CD8-positive, alpha-beta memory T cell (primary cell): ENCODE measurements around the gene BCL6B. TPM values are rescaled to one million over a fixed set of nuclear protein-coding genes. Genes with fewer than 3 reads are reported as not detected.

Experiments
- CTCF ChIA-PET: fragments of 350-600 bp; sonication (Branson Sonifier 250); formaldehyde crosslinking; loops from one replicate; lab custom pipeline; 2021; ENCODE audit warnings: antibody characterized with exemption; lab: Charles Lee
- POLR2A ChIA-PET: fragments of 350-600 bp; sonication (Branson Sonifier 250); formaldehyde crosslinking; loops from one replicate; lab custom pipeline; 2021; ENCODE audit warnings: antibody characterized with exemption; lab: Charles Lee
- DNase-seq, 5 donors: peaks; one replicate each; pipeline versions ENCODE4 v3.0.0 to v3.0.0-alpha.2; 2020 to 2022; ENCODE audit warnings: mixed read lengths in 1 of 5
- H3K27ac ChIP-seq: one replicate; pipeline ENCODE4 v1.7.0; 2013; ENCODE audit warnings: low read depth, mild to moderate bottlenecking, low read length, moderate library complexity
- H3K27me3 ChIP-seq: 2 replicates; pipeline ENCODE4 v1.7.0; 2013; ENCODE audit warnings: low read length, mild to moderate bottlenecking; ENCODE audit not compliant: insufficient read depth, poor library complexity, severe bottlenecking
- H3K36me3 ChIP-seq: 2 replicates; pipeline ENCODE4 v1.7.0; 2013; ENCODE audit warnings: mild to moderate bottlenecking, low read length, moderate library complexity; ENCODE audit not compliant: insufficient read depth
- H3K4me1 ChIP-seq: 2 replicates; pipeline ENCODE4 v1.7.0; 2013; ENCODE audit warnings: mild to moderate bottlenecking, low read length, moderate library complexity; ENCODE audit not compliant: insufficient read depth
- H3K4me3 ChIP-seq: 2 replicates; pipeline ENCODE4 v1.7.0; 2013; ENCODE audit warnings: mild to moderate bottlenecking, low read length
- H3K9me3 ChIP-seq: 2 replicates; pipeline ENCODE4 v1.7.0; 2013; ENCODE audit warnings: mild to moderate bottlenecking, low read length
- H3K27ac Mint-ChIP-seq, 8 donors: one replicate each; pipeline ENCODE4 v1.8.0; 2020 to 2021; ENCODE audit warnings: mixed read lengths in 8 of 8, mild to moderate bottlenecking in 6 of 8, inconsistent platforms in 3 of 8, moderate library complexity in 3 of 8
- H3K27me3 Mint-ChIP-seq, 2 donors: one replicate each; pipeline ENCODE4 v1.8.0; 2020 to 2021; ENCODE audit warnings: mixed read lengths in 2 of 2, mild to moderate bottlenecking in 1 of 2, moderate library complexity in 1 of 2
- H3K36me3 Mint-ChIP-seq, 3 donors: one replicate each; pipeline ENCODE4 v1.8.0; 2020 to 2021; ENCODE audit warnings: mixed read lengths in 3 of 3, inconsistent platforms in 1 of 3, mild to moderate bottlenecking in 1 of 3
- H3K4me1 Mint-ChIP-seq, 3 donors: one replicate each; pipeline ENCODE4 v1.8.0; 2020 to 2021; ENCODE audit warnings: mixed read lengths in 3 of 3, inconsistent platforms in 1 of 3, mild to moderate bottlenecking in 1 of 3
- H3K4me3 Mint-ChIP-seq, 7 donors: one replicate each; pipeline ENCODE4 v1.8.0; 2020 to 2021; ENCODE audit warnings: mixed read lengths in 7 of 7, mild to moderate bottlenecking in 6 of 7, moderate library complexity in 4 of 7, inconsistent platforms in 2 of 7
- H3K9me3 Mint-ChIP-seq, 5 donors: one replicate each; pipeline ENCODE4 v1.8.0; 2020 to 2022; ENCODE audit warnings: mixed read lengths in 5 of 5, mild to moderate bottlenecking in 3 of 5, moderate library complexity in 2 of 5, inconsistent platforms in 1 of 5
- polyA plus RNA-seq: library from polyadenylated mRNA; unstranded; fragments of 300-500 nt; fragmentation: Illumina TruSeq; gene quantifications from one replicate; pipeline ENCODE4 v1.2.3, GENCODE V29; 2021
- total RNA-seq, 2 experiments: library from RNA; stranded (reverse); gene quantifications; one replicate each; pipeline ENCODE4 v1.2.3, GENCODE V29; 2021

The BCL6B gene
- total and polyA plus RNA-seq, 3 experiments from 2014 or later: 0.09 to 0.59 (median 0.24) TPM

DNA sequence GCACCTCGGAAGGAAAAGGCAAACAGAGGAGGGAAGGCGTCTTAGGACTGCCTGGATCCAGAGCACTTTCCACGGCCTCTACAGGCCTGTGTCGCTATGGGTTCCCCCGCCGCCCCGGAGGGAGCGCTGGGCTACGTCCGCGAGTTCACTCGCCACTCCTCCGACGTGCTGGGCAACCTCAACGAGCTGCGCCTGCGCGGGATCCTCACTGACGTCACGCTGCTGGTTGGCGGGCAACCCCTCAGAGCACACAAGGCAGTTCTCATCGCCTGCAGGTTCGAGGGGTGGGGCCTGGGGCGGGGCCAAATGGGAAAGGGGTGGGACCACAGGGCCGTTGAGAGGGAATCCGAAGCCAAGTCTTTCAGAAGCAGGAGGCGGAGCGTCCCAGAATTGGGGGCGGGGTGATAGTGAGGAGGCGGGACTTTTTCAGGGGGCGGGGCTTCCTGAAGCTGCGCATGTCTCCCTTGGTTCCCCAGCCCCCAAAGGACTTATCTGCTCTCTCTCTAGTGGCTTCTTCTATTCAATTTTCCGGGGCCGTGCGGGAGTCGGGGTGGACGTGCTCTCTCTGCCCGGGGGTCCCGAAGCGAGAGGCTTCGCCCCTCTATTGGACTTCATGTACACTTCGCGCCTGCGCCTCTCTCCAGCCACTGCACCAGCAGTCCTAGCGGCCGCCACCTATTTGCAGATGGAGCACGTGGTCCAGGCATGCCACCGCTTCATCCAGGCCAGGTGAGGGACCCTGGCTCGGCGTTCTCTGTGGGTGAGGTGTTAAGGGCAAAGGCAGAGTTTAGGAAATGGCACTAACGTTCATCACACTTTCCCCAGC lies 939 bp downstream of the BCL6B start:
- peak; percentile 89 to 97 (median 94) for DNase-seq
- Mint-ChIP-seq H3K27me3 (peaks cover 0 to 5% of the 10 kb centered on the region in 2 donors), H3K9me3 (no peaks in the 10 kb centered on the region), H3K4me1 (peaks cover 33 to 39% (median 35%) of the 10 kb centered on the region in 3 donors), H3K4me3 (peak overlapping the region; percentile 67 to 90 (median 73)), H3K36me3 (no peaks in the 10 kb centered on the region), H3K27ac (peak overlapping the region; percentile 75 to 96 (median 89))
- H3K27ac ChIP-seq: peak overlapping the region; percentile 43
- ChIA-PET CTCF (interaction anchor here (0.6 to 4.3 kb wide), 5 partner anchors 12 to 180 kb away, joined by 3 to 51 read pairs (median 3); partner anchors contain the start of gene SLC16A13), POLR2A (interaction anchor here (0.8 to 2.8 kb wide), 5 partner anchors 9 to 28 kb away, joined by 5 to 12 read pairs (median 7); partner anchors contain the start of gene SLC16A13)
- H3K4me1 ChIP-seq: peaks cover 26% of the 10 kb centered on the region
- H3K4me3 ChIP-seq: peak overlapping the region; percentile 45
- H3K27me3 ChIP-seq: no peaks in the 10 kb centered on the region
- H3K36me3 ChIP-seq: no peaks in the 10 kb centered on the region
- no peaks in the 10 kb centered on the region for H3K9me3 ChIP-seq

DNA sequence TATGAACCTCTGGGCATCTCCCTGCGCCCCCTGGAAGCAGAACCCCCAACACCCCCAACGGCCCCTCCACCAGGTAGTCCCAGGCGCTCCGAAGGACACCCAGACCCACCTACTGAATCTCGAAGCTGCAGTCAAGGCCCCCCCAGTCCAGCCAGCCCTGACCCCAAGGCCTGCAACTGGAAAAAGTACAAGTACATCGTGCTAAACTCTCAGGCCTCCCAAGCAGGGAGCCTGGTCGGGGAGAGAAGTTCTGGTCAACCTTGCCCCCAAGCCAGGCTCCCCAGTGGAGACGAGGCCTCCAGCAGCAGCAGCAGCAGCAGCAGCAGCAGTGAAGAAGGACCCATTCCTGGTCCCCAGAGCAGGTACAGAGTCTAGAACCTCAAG lies 1.5 kb downstream of the BCL6B start:
- POLR2A ChIA-PET: interaction anchor here (0.8 to 2.8 kb wide), 3 partner anchors 11 to 27 kb away, joined by 5 to 12 read pairs (median 7); partner anchors contain the start of gene SLC16A13
- peaks cover 36 to 43% (median 39%) of the 10 kb centered on the region in 3 donors for H3K4me1 Mint-ChIP-seq

DNA sequence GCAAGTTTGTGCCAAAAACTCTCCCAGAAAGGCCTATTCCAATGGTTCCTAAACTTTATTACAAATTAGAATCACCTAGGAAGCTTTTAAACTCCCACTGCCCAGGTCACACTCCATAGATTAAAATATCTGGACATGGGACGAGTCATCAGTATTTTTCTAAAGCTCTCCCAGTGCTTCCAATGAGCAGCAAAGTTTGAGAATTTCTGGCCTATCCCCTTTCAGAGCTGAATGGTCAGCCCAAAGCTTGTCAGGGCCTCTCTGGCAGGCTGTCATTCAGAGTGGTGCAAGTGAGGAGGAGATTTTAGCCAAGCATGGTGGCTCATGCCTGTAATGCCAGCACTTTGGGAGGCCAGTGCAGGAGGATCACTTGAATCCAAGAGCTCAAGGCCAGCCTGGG lies 2.4 kb downstream of the BCL6B start:
- peaks cover 45 to 52% (median 47%) of the 10 kb centered on the region in 3 donors for H3K4me1 Mint-ChIP-seq
- H3K36me3 ChIP-seq: no peaks in the 10 kb centered on the region
- no peaks in the 10 kb centered on the region for H3K27me3 ChIP-seq
- no peaks in the 10 kb centered on the region for H3K9me3 ChIP-seq
- peak overlapping the region in 1 of 7 donors; percentile 50 for H3K4me3 Mint-ChIP-seq
- ChIA-PET POLR2A (interaction anchor here (0.6 to 2.8 kb wide), 2 partner anchors 10 to 272 kb away, joined by 4 to 12 read pairs; partner anchors contain the start of gene SLC16A13), CTCF (interaction anchor here (0.6 to 0.9 kb wide), 4 partner anchors 10 to 668 kb away, joined by 3 to 5 read pairs (median 3); partner anchors contain the start of gene SLC16A13)
- peaks cover 0 to 5% of the 10 kb centered on the region in 2 donors for H3K27me3 Mint-ChIP-seq
- no peak overlapping the region for H3K27ac ChIP-seq
- DNase-seq: no peak
- H3K36me3 Mint-ChIP-seq: no peaks in the 10 kb centered on the region
- H3K9me3 Mint-ChIP-seq: no peaks in the 10 kb centered on the region
- peak overlapping the region in 1 of 8 donors; percentile 69 for H3K27ac Mint-ChIP-seq
- no peak overlapping the region for H3K4me3 ChIP-seq
- H3K4me1 ChIP-seq: peaks cover 41% of the 10 kb centered on the region

More for the DNA sequence above, 1.5 kb downstream of the BCL6B start:
- H3K27ac ChIP-seq: no peak overlapping the region
- H3K27me3 Mint-ChIP-seq: peaks cover 0 to 5% of the 10 kb centered on the region in 2 donors
- no peaks in the 10 kb centered on the region for H3K9me3 ChIP-seq
- no peaks in the 10 kb centered on the region for H3K36me3 Mint-ChIP-seq
- H3K27me3 ChIP-seq: no peaks in the 10 kb centered on the region
- H3K4me3 ChIP-seq: no peak overlapping the region
- H3K4me1 ChIP-seq: peaks cover 32% of the 10 kb centered on the region
- no peak for DNase-seq
- CTCF ChIA-PET: interaction anchor here (0.9 to 4.3 kb wide), 2 partner anchors 21 to 180 kb away, joined by 3 to 23 read pairs; no protein-coding TSS in a partner anchor
- no peaks in the 10 kb centered on the region for H3K9me3 Mint-ChIP-seq
- peak overlapping the region in 5 of 8 donors; percentile 17 to 89 (median 34) for H3K27ac Mint-ChIP-seq
- peak overlapping the region in 1 of 7 donors; percentile 65 for H3K4me3 Mint-ChIP-seq
- no peaks in the 10 kb centered on the region for H3K36me3 ChIP-seq

DNA sequence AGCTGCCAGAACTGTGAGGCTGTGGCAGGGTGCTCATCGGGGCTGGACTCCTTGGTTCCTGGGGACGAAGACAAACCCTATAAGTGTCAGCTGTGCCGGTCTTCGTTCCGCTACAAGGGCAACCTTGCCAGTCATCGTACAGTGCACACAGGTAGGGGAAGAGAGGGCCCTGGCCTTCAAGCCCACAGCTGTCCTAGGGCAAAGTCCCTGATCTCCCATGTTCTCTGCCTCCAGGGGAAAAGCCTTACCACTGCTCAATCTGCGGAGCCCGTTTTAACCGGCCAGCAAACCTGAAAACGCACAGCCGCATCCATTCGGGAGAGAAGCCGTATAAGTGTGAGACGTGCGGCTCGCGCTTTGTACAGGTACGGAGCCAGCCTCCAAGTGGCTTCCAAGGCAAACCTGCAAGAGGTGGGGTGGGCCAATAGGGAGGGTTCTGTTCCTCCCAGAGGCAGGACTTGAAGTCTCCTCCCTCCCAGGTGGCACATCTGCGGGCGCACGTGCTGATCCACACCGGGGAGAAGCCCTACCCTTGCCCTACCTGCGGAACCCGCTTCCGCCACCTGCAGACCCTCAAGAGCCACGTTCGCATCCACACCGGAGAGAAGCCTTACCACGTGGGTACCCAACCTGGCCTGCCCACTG lies 3.7 kb downstream of the BCL6B start:
- H3K27ac Mint-ChIP-seq: no peak overlapping the region
- H3K36me3 Mint-ChIP-seq: no peaks in the 10 kb centered on the region
- peaks cover 35 to 53% (median 48%) of the 10 kb centered on the region in 3 donors for H3K4me1 Mint-ChIP-seq
- Histone ChIP-seq H3K4me1 (peaks cover 44% of the 10 kb centered on the region), H3K27ac (no peak overlapping the region), H3K36me3 (no peaks in the 10 kb centered on the region), H3K9me3 (no peaks in the 10 kb centered on the region), H3K27me3 (no peaks in the 10 kb centered on the region), H3K4me3 (no peak overlapping the region)
- H3K27me3 Mint-ChIP-seq: peaks cover 0 to 5% of the 10 kb centered on the region in 2 donors
- H3K9me3 Mint-ChIP-seq: no peaks in the 10 kb centered on the region
- H3K4me3 Mint-ChIP-seq: no peak overlapping the region
- DNase-seq: no peak
- ChIA-PET CTCF (interaction anchor here (1.5 kb wide), 1 partner anchor 19 kb away, joined by 3 read pairs; no protein-coding TSS in a partner anchor), POLR2A (interaction anchor here (0.7 kb wide), 1 partner anchor 9 kb away, joined by 3 read pairs; the partner anchor contains the start of gene SLC16A13)

DNA sequence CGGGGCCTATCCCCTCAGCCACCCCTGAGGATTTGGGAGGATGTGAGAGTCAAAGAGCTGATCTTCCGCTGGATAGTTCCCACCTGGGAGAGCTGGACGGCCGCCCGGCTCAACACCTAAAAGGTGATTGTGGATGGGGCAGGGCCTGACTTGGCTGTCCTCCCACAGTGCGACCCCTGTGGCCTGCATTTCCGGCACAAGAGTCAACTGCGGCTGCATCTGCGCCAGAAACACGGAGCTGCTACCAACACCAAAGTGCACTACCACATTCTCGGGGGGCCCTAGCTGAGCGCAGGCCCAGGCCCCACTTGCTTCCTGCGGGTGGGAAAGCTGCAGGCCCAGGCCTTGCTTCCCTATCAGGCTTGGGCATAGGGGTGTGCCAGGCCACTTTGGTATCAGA lies 4.5 kb downstream of the BCL6B start:
- no peak for DNase-seq
- Histone ChIP-seq H3K4me3 (no peak overlapping the region), H3K27ac (no peak overlapping the region), H3K4me1 (peaks cover 44% of the 10 kb centered on the region), H3K9me3 (no peaks in the 10 kb centered on the region), H3K27me3 (no peaks in the 10 kb centered on the region), H3K36me3 (no peaks in the 10 kb centered on the region)
- POLR2A ChIA-PET: interaction anchor here (0.7 kb wide), 1 partner anchor 9 kb away, joined by 3 read pairs; the partner anchor contains the start of gene SLC16A13
- H3K27ac Mint-ChIP-seq: no peak overlapping the region
- H3K9me3 Mint-ChIP-seq: no peaks in the 10 kb centered on the region
- H3K4me1 Mint-ChIP-seq: peaks cover 33 to 49% (median 44%) of the 10 kb centered on the region in 3 donors
- H3K36me3 Mint-ChIP-seq: no peaks in the 10 kb centered on the region
- H3K27me3 Mint-ChIP-seq: peaks cover 0 to 5% of the 10 kb centered on the region in 2 donors
- H3K4me3 Mint-ChIP-seq: no peak overlapping the region
- CTCF ChIA-PET: interaction anchor here (0.9 to 1.5 kb wide), 2 partner anchors 18 to 23 kb away, joined by 3 to 4 read pairs; no protein-coding TSS in a partner anchor

DNA sequence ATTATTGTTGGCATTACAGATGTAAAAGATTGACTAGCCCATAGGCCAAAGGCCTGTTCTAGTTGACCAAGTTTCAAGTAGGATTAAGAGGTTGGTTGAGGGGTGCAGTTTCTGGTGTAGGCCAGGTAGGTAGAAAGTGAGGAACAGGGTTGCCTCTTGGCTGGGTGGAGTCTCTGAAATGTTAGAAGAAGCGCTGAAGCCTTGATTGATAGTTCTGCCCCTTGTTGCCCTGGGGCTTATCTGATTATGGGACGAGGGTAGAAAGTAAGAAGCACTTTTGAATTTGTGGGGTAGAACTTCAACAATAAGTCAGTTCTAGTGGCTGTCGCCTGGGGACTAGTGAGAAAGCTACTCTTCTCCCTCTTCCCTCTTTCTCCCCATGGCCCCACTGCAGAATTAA lies 6.2 kb downstream of the BCL6B start:
- Histone ChIP-seq H3K27me3 (no peaks in the 10 kb centered on the region), H3K9me3 (no peaks in the 10 kb centered on the region), H3K4me3 (no peak overlapping the region), H3K27ac (no peak overlapping the region), H3K36me3 (no peaks in the 10 kb centered on the region), H3K4me1 (peaks cover 48% of the 10 kb centered on the region)
- Mint-ChIP-seq H3K4me1 (peaks cover 32 to 45% (median 35%) of the 10 kb centered on the region in 3 donors), H3K27ac (peak overlapping the region in 4 of 8 donors; percentile 15 to 73 (median 32)), H3K4me3 (peak overlapping the region in 2 of 7 donors; percentile 62 to 64), H3K36me3 (no peaks in the 10 kb centered on the region), H3K9me3 (peaks cover 0 to 2% (median 0%) of the 10 kb centered on the region in 5 donors), H3K27me3 (no peaks in the 10 kb centered on the region)
- DNase-seq: no peak
- CTCF ChIA-PET: interaction anchor here (1.6 kb wide), 1 partner anchor 17 kb away, joined by 3 read pairs; no protein-coding TSS in a partner anchor
- POLR2A ChIA-PET: no interaction called here

DNA sequence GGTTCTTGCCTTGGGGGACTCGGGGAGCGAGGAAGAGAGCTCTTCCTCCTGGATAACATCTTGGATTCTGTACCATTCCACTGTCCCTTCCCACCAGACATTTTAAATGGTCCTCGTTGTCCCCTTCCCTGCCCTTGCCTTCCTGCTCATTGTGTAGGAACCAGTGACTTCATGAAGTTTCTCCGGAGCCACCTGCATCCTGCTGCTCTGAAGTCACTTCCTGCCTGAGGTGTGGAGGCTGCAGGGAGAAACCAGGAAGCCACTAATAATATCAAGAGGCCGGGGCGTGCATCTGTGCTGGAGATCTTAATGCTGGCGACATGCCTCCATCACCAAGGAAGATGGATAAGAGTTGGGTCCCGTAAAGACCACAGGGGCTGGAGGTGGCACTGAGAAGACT lies 6.8 kb downstream of the BCL6B start:
- H3K4me3 ChIP-seq: peak overlapping the region; percentile 59
- peaks cover 37 to 45% (median 38%) of the 10 kb centered on the region in 3 donors for H3K4me1 Mint-ChIP-seq
- H3K9me3 ChIP-seq: no peaks in the 10 kb centered on the region
- peaks cover 52% of the 10 kb centered on the region for H3K4me1 ChIP-seq
- peaks cover 0 to 2% (median 0%) of the 10 kb centered on the region in 5 donors for H3K9me3 Mint-ChIP-seq
- no peaks in the 10 kb centered on the region for H3K27me3 Mint-ChIP-seq
- peak overlapping the region; percentile 53 to 82 (median 62) for H3K4me3 Mint-ChIP-seq
- peak in 2 of 5 donors; percentile 29 to 39 for DNase-seq
- ChIA-PET POLR2A (no interaction called here), CTCF (interaction anchor here (1.6 kb wide), 1 partner anchor 16 kb away, joined by 3 read pairs; no protein-coding TSS in a partner anchor)
- no peak overlapping the region for H3K27ac ChIP-seq
- H3K36me3 Mint-ChIP-seq: no peaks in the 10 kb centered on the region
- no peaks in the 10 kb centered on the region for H3K36me3 ChIP-seq
- H3K27ac Mint-ChIP-seq: peak overlapping the region in 7 of 8 donors; percentile 47 to 88 (median 78)
- H3K27me3 ChIP-seq: no peaks in the 10 kb centered on the region
